HUES6 (cell line): ENCODE measurements around the gene PCSK5.
"Not testable (repeated sequence)": the region's sequence is repeated elsewhere in the genome, so short reads cannot be mapped to it uniquely, and the experiment has no call there.

Experiments
- H3K27ac ChIP-seq: 2 replicates; pipeline ENCODE4 v1.7.0; 2013; ENCODE audit warnings: low read depth, mild to moderate bottlenecking, low read length, inconsistent platforms
- H3K27me3 ChIP-seq: 2 replicates; pipeline ENCODE4 v1.6.1; 2013; ENCODE audit warnings: low read length; ENCODE audit not compliant: control insufficient read depth, insufficient read depth
- H3K36me3 ChIP-seq: 2 replicates; pipeline ENCODE4 v1.6.1; 2013; ENCODE audit warnings: low read length; ENCODE audit not compliant: control insufficient read depth, insufficient read depth
- H3K4me1 ChIP-seq: 2 replicates; pipeline ENCODE4 v1.6.1; 2013; ENCODE audit warnings: low read length; ENCODE audit not compliant: control insufficient read depth, insufficient read depth
- H3K4me3 ChIP-seq: 2 replicates; pipeline ENCODE4 v1.5.1; 2013; ENCODE audit warnings: low read depth, low read length
- H3K9ac ChIP-seq: one replicate; pipeline ENCODE4 v1.6.1; 2013; ENCODE audit warnings: mild to moderate bottlenecking, low read length
- H3K9me3 ChIP-seq: 2 replicates; pipeline ENCODE4 v1.6.1; 2013; ENCODE audit warnings: low read depth, low read length; ENCODE audit not compliant: control insufficient read depth, insufficient read depth

PCSK5 gene

DNA sequence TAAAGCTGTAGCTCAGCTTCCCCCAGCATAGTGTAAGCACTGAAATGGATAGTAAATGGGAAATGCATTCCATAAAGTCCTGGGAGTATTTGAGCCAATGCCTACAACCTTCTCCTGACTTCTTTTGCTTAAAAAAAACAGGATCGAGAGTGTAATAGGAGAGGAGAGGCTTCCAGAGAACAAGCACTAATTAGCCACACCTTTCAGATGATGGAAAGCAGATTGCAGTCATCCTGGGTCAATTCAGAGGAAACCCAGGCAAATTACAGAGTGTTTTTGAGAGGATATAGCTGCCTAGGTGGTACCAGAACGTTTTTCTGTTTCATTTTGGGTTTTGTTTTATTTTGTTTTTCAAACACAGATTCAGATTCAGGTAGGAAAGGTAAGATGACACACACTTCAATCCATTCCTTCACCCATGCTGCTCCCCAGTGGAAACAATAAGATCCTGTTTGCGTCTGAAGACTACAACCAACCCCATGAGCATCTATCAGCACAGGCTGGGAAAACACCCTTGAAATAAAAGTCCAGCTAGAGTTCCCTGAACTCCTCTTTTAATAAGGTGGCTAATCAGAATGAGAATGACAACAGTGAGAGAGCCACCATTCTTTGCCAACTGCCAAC lies 408.2 kb downstream of the PCSK5 start:
- Histone ChIP-seq H3K9ac (no peak overlapping the region), H3K4me3 (no peak overlapping the region), H3K4me1 (peaks cover 18% of the 10 kb centered on the region), H3K27me3 (no peaks in the 10 kb centered on the region), H3K27ac (no peak overlapping the region), H3K9me3 (no peaks in the 10 kb centered on the region), H3K36me3 (no peaks in the 10 kb centered on the region)

DNA sequence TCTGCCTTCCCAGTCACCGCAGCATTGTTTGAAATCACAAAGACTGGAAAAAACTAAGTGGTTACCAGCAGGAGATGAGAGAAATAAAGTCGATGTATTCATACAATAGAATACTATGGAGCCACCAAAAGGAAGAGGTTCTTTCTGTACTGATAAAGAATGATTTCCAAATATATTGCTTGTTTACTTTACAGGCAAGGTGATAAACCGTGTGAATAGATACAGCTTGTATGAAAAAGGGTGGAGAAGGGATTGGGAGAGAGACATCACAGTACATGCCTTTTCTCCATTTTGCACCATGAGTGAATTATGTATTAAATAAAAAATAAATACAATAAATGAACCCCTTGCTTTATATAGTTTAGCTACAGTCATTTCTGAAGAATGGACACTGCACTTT lies 412.1 kb downstream of the PCSK5 start:
- Histone ChIP-seq H3K9ac (no peak overlapping the region), H3K9me3 (no peaks in the 10 kb centered on the region), H3K36me3 (no peaks in the 10 kb centered on the region), H3K4me3 (no peak overlapping the region), H3K4me1 (peaks cover 15% of the 10 kb centered on the region), H3K27me3 (no peaks in the 10 kb centered on the region), H3K27ac (no peak overlapping the region)

DNA sequence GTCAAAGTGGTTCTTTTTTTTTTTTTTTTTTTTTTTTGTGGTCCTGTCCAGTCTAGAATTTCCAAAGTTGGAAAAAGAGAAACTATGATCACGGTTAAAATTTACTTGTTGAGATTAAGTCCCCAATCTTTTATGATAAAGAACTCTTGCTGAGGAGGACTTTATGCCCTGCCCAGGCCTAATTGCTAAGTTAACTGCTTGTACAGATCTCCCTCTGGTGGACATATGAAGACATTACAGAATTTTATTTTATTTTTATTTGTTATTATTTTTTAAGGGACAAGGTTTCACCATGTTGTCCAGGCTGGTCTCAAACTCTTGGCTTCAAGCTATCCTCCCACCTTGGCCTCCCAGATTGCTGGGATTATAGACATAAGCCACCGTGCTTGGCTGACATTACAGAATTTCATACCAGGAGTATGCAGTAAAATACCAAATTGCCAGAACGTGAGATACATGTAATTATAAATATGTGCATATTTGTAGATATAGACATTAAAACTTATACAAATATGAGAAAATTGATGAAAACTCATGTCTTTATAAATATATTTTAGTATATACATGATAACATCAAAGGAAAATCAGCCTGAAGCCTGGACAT lies 412.6 kb downstream of the PCSK5 start:
- no peaks in the 10 kb centered on the region for H3K36me3 ChIP-seq
- no peaks in the 10 kb centered on the region for H3K27me3 ChIP-seq
- peaks cover 10% of the 10 kb centered on the region for H3K4me1 ChIP-seq
- H3K9ac ChIP-seq = no peak overlapping the region
- H3K4me3 ChIP-seq = no peak overlapping the region
- H3K9me3 ChIP-seq = no peaks in the 10 kb centered on the region
- H3K27ac ChIP-seq = no peak overlapping the region

DNA sequence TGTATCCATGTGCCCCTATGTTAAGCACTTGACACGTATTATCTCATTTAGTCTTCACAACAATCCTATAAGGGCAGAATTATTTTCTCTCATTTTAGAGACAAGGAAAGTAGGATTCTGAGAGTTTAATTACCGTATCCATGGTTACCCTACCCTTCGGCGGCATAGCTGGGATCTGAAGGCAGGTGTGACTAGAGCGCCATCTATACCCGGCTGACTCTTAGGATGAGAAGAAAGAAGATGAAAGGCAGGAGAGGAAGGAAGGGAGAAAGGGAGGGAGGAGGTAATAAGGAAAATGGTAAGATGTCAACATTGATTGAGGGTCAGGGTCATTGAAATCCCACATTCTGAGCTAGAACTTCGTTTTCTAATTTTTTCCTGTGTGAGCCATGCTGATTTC lies 416.6 kb downstream of the PCSK5 start:
- not testable (repeated sequence) for H3K36me3 ChIP-seq, H3K9ac ChIP-seq, H3K9me3 ChIP-seq, H3K27me3 ChIP-seq, H3K27ac ChIP-seq, H3K4me3 ChIP-seq, H3K4me1 ChIP-seq

DNA sequence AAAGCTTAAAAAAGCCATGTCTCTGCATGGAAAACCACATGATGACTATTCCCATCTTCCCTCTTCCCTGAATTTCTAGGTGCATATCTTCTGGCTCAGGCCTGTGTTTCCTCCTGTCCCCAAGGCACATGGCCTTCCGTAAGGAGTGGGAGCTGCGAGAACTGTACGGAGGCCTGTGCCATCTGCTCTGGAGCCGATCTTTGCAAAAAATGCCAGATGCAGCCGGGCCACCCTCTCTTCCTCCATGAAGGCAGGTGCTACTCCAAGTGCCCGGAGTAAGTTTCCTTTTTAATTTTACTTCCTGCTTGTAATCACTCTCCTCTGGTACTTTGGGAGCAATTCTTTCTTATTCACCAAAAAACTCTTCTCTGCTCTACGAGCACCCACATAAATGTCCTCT lies 420.1 kb downstream of the PCSK5 start:
- Histone ChIP-seq H3K27me3 (no peaks in the 10 kb centered on the region), H3K36me3 (no peaks in the 10 kb centered on the region), H3K4me3 (no peak overlapping the region), H3K9me3 (no peaks in the 10 kb centered on the region), H3K9ac (no peak overlapping the region), H3K4me1 (no peaks in the 10 kb centered on the region), H3K27ac (no peak overlapping the region)

DNA sequence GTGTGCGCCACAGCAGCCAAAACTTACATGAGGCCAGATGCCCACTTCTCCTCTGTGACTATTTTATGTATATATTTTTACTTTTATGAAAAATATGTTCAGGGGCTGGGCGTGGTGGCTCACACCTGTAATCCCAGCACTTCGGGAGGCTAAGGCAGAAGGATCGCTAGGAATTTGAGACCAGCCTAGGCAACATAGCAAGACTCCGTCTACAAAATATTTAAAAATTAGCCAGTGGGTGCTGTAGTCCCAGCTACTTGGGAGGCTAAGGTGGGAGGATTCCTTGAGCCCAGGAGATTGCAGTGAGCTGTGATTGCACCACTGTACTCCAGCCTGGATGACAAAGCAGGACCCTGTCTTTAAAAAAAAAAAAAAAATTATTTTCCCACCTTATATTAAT lies 420.5 kb downstream of the PCSK5 start:
- no peaks in the 10 kb centered on the region for H3K27me3 ChIP-seq
- H3K4me1 ChIP-seq = no peaks in the 10 kb centered on the region
- no peak overlapping the region for H3K4me3 ChIP-seq
- no peaks in the 10 kb centered on the region for H3K36me3 ChIP-seq
- no peaks in the 10 kb centered on the region for H3K9me3 ChIP-seq
- H3K9ac ChIP-seq = no peak overlapping the region
- H3K27ac ChIP-seq = no peak overlapping the region

DNA sequence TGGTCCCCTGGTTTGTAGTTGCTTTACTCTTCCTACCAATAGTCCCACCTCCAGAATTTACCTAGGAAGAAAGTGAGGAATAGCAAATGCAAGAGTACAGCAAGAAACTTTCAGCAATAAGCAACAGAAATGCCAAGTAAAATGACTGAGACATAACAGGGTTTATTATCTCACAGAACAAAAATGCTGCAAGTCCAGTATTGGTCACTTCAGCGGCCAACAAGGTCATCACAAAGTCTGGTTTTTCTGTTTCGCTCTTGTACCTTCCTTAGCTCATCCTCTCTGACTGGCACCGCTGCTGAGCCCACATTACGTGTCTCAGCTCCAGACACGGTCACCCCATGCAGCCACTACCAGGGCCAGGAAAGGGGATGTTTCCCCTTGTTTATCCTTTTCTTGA lies 421.1 kb downstream of the PCSK5 start:
- Histone ChIP-seq H3K27ac (no peak overlapping the region), H3K36me3 (no peaks in the 10 kb centered on the region), H3K27me3 (no peaks in the 10 kb centered on the region), H3K9me3 (no peaks in the 10 kb centered on the region), H3K4me1 (no peaks in the 10 kb centered on the region), H3K4me3 (no peak overlapping the region), H3K9ac (no peak overlapping the region)

DNA sequence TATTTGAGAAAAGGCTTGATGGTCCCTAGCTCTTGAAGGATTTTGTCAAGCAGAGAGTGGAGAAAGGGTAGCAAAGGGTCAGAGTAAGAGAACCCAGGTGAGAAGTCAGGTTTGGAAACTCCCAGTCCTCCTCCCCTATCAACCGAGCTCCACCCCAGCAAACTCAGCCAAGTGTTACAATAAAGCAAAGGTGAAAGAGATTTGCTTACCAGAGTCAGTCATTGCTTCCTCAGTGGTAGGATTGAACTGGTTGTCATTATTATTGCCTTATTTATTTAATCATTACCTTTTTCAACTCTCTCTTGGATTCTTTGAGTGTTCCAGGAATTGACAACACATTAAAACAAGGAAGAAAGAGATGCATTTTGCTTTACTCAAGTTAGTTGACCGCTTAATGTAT lies 423.3 kb downstream of the PCSK5 start:
- Histone ChIP-seq H3K9me3 (no peaks in the 10 kb centered on the region), H3K4me1 (no peaks in the 10 kb centered on the region), H3K27me3 (no peaks in the 10 kb centered on the region), H3K9ac (no peak overlapping the region), H3K4me3 (no peak overlapping the region), H3K36me3 (no peaks in the 10 kb centered on the region), H3K27ac (no peak overlapping the region)

DNA sequence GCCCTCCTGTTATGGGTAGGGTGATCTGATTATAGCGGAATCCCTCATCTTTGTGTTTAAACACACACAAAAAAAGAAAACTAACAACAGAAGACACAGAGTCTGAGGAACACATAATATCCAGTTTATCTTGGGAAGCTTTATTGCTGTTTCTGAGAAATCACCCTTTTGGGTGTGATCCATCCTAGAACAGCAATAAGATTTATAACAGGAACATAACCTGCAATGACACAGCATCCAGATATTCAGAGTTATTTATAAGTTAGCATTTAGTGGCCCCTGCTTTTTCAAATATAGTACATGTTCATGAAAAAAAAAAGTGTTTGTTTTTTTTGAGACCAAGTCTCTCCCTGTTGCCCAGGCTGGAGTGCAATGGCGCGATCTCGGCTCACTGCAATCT lies 423.8 kb downstream of the PCSK5 start:
- Histone ChIP-seq H3K4me3 (no peak overlapping the region), H3K4me1 (no peaks in the 10 kb centered on the region), H3K27ac (no peak overlapping the region), H3K9me3 (no peaks in the 10 kb centered on the region), H3K9ac (no peak overlapping the region), H3K27me3 (no peaks in the 10 kb centered on the region), H3K36me3 (no peaks in the 10 kb centered on the region)

DNA sequence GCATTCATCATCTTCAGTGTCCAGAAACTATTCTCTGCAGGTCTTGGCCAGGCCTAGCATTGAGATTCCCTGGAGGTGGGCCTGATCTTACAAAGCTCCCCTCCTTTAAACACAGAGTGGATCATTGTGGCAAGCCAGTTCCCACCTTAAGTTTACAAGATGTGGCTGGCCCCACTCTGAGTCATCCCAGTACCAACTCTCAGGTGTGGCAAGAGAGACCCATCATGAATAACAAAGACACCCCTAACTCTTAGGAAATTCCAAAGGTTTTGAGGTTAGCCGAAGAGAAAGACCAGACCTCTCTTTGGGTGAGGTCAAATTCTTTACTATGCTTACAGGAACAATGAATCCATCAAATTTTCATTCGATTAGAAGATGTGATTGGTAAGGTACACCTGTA lies 425.6 kb downstream of the PCSK5 start:
- no peak overlapping the region for H3K9ac ChIP-seq
- H3K27me3 ChIP-seq = no peaks in the 10 kb centered on the region
- H3K4me3 ChIP-seq = no peak overlapping the region
- no peaks in the 10 kb centered on the region for H3K4me1 ChIP-seq
- no peak overlapping the region for H3K27ac ChIP-seq
- H3K36me3 ChIP-seq = no peaks in the 10 kb centered on the region
- H3K9me3 ChIP-seq = no peaks in the 10 kb centered on the region

DNA sequence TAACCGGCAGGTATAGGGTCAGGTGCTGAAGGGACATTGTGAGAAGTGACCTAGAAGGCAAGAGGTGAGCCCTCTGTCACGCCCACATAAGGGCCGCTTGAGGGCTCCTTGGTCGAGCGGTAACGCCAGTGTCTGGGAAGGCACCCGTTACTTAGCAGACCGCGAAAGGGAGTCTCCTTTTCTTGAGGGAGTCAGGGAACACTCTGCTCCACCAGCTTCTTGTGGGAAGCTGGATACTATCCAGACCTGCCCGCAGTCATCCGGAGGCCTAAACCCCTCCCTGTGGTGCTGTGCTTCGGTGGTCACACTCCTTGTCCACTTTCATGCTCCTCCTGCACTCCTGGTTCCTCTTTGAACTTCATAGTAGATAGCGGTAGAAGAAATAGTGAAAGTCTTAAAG lies 429.0 kb downstream of the PCSK5 start:
- peaks cover 12% of the 10 kb centered on the region; the same call in 1 of the 2 replicates for H3K4me1 ChIP-seq
- not testable (repeated sequence) for H3K9ac ChIP-seq, H3K36me3 ChIP-seq, H3K4me3 ChIP-seq, H3K27ac ChIP-seq, H3K9me3 ChIP-seq, H3K27me3 ChIP-seq
